ENCODE data around the gene PRR20A.
"Not testable (repeated sequence)": the region's sequence is repeated elsewhere in the genome, so short reads cannot be mapped to it uniquely, and the experiment has no call there.

Gene PRR20A

GRCh38 chr13:57140235-57140968, at the start of gene PRR20A:
Gene PRR20A, plus strand, starts transcription at chr13:57140918. Its CDS starts 387 bp downstream, at chr13:57141305.
- not testable (repeated sequence) for DNase-seq

GRCh38 chr13:57114945-57115344, 25.8 kb upstream of the PRR20A start:
- no peak for DNase-seq

- DNase-seq, result peak in 10 of 56 donors; percentile 0 to 20 (median 6)
These were observed 17.0 kb upstream of the PRR20A start for GRCh38 chr13:57123681-57124080.

GRCh38 chr13:57128909-57129308, 11.8 kb upstream of the PRR20A start:
- no peak for DNase-seq

GRCh38 chr13:57136093-57136492, 4.6 kb upstream of the PRR20A start:
- DNase-seq, result no peak

- DNase-seq, result no peak
These were observed 3.1 kb upstream of the PRR20A start for GRCh38 chr13:57137585-57137984.

- no peak for DNase-seq
These were observed 1.7 kb upstream of the PRR20A start for GRCh38 chr13:57138988-57139387.

- DNase-seq, result not testable (repeated sequence)
These were observed 937 bp upstream of the PRR20A start for GRCh38 chr13:57139781-57140180.

GRCh38 chr13:57147188-57147587, 6.5 kb downstream of the PRR20A start, which contains the start of gene PRR20B:
Gene PRR20B, plus strand, starts transcription at chr13:57147488. Its CDS starts 387 bp downstream, at chr13:57147875.
- DNase-seq, result not testable (repeated sequence)

- DNase-seq, result not testable (repeated sequence)
These were observed 7.4 kb downstream of the PRR20A start for GRCh38 chr13:57148106-57148505.

GRCh38 chr13:57153761-57154160, 13.0 kb downstream of the PRR20A start, which contains the start of gene PRR20C:
Gene PRR20C, plus strand, starts transcription at chr13:57154061. Its CDS starts 387 bp downstream, at chr13:57154448.
- DNase-seq, result not testable (repeated sequence)

GRCh38 chr13:57160332-57160731, 19.6 kb downstream of the PRR20A start, which contains the start of gene PRR20D:
Gene PRR20D, plus strand, starts transcription at chr13:57160632. Its CDS starts 387 bp downstream, at chr13:57161019.
- DNase-seq, result not testable (repeated sequence)

- DNase-seq, result not testable (repeated sequence)
These were observed 26.2 kb downstream of the PRR20A start, which contains the start of gene PRR20E for GRCh38 chr13:57166897-57167296. Gene PRR20E, plus strand, starts transcription at chr13:57167197. Its CDS starts 387 bp downstream, at chr13:57167584.

- no peak for DNase-seq
These were observed 50.9 kb downstream of the PRR20A start for GRCh38 chr13:57191667-57192066.

Data from amygdala (tissue), 56 donors.